ENCODE measurements around the gene CASK.

DNA sequence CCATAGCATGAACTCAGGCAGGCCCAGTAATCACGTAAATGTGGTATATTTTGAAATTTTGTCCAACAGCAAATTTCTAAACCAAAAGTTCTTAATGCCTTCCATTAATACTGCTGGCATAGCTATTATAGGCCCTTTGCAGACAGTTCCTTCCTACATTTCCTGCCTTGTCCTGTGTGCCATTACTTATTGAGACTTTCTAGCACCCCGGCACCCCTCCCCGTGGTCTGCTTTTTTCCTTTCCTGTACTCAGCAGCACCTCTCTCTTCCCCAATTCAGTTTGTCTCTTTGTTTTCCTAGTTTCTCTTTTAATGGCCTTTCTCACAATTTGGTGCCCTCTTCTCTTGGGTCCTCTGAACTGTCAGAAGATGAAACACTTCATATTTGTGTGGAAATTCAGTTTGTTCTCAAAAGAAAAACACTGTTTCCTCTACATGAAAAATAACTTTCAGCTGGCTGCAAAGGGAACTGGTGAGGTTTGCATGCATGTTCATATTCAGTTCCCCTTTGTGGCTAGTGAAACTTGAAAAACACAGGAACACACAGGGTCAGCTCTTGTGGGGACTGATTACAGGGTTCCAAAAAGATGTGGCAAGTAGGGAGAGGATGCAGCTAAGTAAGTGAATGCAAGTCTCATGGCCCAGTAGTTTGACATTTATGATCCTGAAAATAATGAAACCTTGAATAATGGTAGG, 217.5 kb downstream of the CASK start:
- TF ChIP-seq, protein P1, sequence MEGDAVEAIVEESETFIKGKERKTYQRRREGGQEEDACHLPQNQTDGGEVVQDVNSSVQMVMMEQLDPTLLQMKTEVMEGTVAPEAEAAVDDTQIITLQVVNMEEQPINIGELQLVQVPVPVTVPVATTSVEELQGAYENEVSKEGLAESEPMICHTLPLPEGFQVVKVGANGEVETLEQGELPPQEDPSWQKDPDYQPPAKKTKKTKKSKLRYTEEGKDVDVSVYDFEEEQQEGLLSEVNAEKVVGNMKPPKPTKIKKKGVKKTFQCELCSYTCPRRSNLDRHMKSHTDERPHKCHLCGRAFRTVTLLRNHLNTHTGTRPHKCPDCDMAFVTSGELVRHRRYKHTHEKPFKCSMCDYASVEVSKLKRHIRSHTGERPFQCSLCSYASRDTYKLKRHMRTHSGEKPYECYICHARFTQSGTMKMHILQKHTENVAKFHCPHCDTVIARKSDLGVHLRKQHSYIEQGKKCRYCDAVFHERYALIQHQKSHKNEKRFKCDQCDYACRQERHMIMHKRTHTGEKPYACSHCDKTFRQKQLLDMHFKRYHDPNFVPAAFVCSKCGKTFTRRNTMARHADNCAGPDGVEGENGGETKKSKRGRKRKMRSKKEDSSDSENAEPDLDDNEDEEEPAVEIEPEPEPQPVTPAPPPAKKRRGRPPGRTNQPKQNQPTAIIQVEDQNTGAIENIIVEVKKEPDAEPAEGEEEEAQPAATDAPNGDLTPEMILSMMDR (IDR thresholded peaks at IDR 0.05), result no peak
- no peak for TF ChIP-seq POLR2A (IDR thresholded peaks at IDR 0.05)
- TF ChIP-seq POLR2AphosphoS5 (IDR thresholded peaks at IDR 0.05; ENCODE audit: insufficient read depth in 1 of 2, low read depth in 1 of 2), result no peak
